ENCODE results near the gene PEX13.
"Not testable (repeated sequence)": the region's sequence is repeated elsewhere in the genome, so short reads cannot be mapped to it uniquely, and the experiment has no call there.

The PEX13 gene

GRCh38 chr2:61017556-61018317, at the start of gene PEX13, which contains the start of gene PUS10:
TSS of gene PEX13 (plus strand) at chr2:61017720. CDS start at chr2:61017760, 40 bp downstream.
TSS of gene PUS10 (minus strand) at chr2:61018255. CDS start at chr2:61011890, 6,365 bp downstream.
- DNase-seq (ENCODE audit: extremely low spot score, insufficient read length, low read depth) (peak; percentile 65), FAIRE-seq (peak; percentile 77)

- DNase-seq (ENCODE audit: extremely low spot score, insufficient read length, low read depth) (no peak), FAIRE-seq (no peak)
These were observed 44.4 kb upstream of the PEX13 start for GRCh38 chr2:60972889-60973656.

- DNase-seq (ENCODE audit: extremely low spot score, insufficient read length, low read depth) (no peak), FAIRE-seq (no peak)
These were observed 43.8 kb upstream of the PEX13 start for GRCh38 chr2:60973705-60974104.

GRCh38 chr2:60974652-60975051, 42.9 kb upstream of the PEX13 start:
- FAIRE-seq (no peak), DNase-seq (ENCODE audit: extremely low spot score, insufficient read length, low read depth) (no peak)

GRCh38 chr2:60976256-60976850, 41.2 kb upstream of the PEX13 start:
- no peak for DNase-seq (ENCODE audit: extremely low spot score, insufficient read length, low read depth)
- FAIRE-seq, result no peak

GRCh38 chr2:60976875-60977561, 40.5 kb upstream of the PEX13 start:
- FAIRE-seq (peak; percentile 73), DNase-seq (ENCODE audit: extremely low spot score, insufficient read length, low read depth) (no peak)

GRCh38 chr2:60977562-60977895, 40.0 kb upstream of the PEX13 start:
- no peak for DNase-seq (ENCODE audit: extremely low spot score, insufficient read length, low read depth)
- FAIRE-seq, result no peak

GRCh38 chr2:60979231-60979630, 38.3 kb upstream of the PEX13 start:
- DNase-seq (ENCODE audit: extremely low spot score, insufficient read length, low read depth), result no peak
- peak; percentile 31 for FAIRE-seq

GRCh38 chr2:60980071-60980815, 37.3 kb upstream of the PEX13 start:
- DNase-seq (ENCODE audit: extremely low spot score, insufficient read length, low read depth) (no peak), FAIRE-seq (peak; percentile 64)

GRCh38 chr2:60982066-60982465, 35.5 kb upstream of the PEX13 start:
- not testable (repeated sequence) for DNase-seq (ENCODE audit: extremely low spot score, insufficient read length, low read depth); FAIRE-seq

GRCh38 chr2:60984720-60985119, 32.8 kb upstream of the PEX13 start:
- FAIRE-seq (peak; percentile 75), DNase-seq (ENCODE audit: extremely low spot score, insufficient read length, low read depth) (no peak)

GRCh38 chr2:60987041-60987440, 30.5 kb upstream of the PEX13 start:
- DNase-seq (ENCODE audit: extremely low spot score, insufficient read length, low read depth) (no peak), FAIRE-seq (no peak)

GRCh38 chr2:60987656-60988055, 29.9 kb upstream of the PEX13 start:
- DNase-seq (ENCODE audit: extremely low spot score, insufficient read length, low read depth); FAIRE-seq: not testable (repeated sequence)

GRCh38 chr2:60989259-60989658, 28.3 kb upstream of the PEX13 start:
- DNase-seq (ENCODE audit: extremely low spot score, insufficient read length, low read depth) (no peak), FAIRE-seq (no peak)

- DNase-seq (ENCODE audit: extremely low spot score, insufficient read length, low read depth) (no peak), FAIRE-seq (no peak)
These were observed 25.9 kb upstream of the PEX13 start for GRCh38 chr2:60991644-60992043.

- no peak for DNase-seq (ENCODE audit: extremely low spot score, insufficient read length, low read depth)
- FAIRE-seq, result peak; percentile 94
These were observed 24.5 kb upstream of the PEX13 start for GRCh38 chr2:60992985-60993392.

GRCh38 chr2:60994131-60994530, 23.4 kb upstream of the PEX13 start:
- no peak for FAIRE-seq
- no peak for DNase-seq (ENCODE audit: extremely low spot score, insufficient read length, low read depth)

- peak; percentile 23 for DNase-seq (ENCODE audit: extremely low spot score, insufficient read length, low read depth)
- peak; percentile 67 for FAIRE-seq
These were observed 18.6 kb upstream of the PEX13 start for GRCh38 chr2:60998628-60999545.

- DNase-seq (ENCODE audit: extremely low spot score, insufficient read length, low read depth), result no peak
- FAIRE-seq, result no peak
These were observed 11.8 kb upstream of the PEX13 start for GRCh38 chr2:61005736-61006135.

All from GM18507 (cell line).